ENCODE data around the gene DLGAP1. TPM values are rescaled to one million over a fixed set of nuclear protein-coding genes. Genes with fewer than 3 reads are reported as not detected.

DLGAP1 gene
- total and polyA plus RNA-seq, 4 donors = 0.06 to 1.2 (median 0.17) TPM; not detected in 1

- Histone ChIP-seq H3K4me1 (ENCODE audit: control insufficient read depth in 4 of 4, insufficient read depth in 4 of 4, low read length in 3 of 4) (no peaks in the 10 kb centered on the region), H3K36me3 (ENCODE audit: control insufficient read depth in 4 of 4, insufficient read depth in 3 of 4, low read depth in 1 of 4, low read length in 3 of 4) (no peaks in the 10 kb centered on the region), H3K9ac (ENCODE audit: low read depth in 1 of 2, low read length in 2 of 2) (no peak overlapping the region), H3K27me3 (ENCODE audit: control insufficient read depth in 4 of 4, insufficient read depth in 4 of 4, low read length in 3 of 4) (no peaks in the 10 kb centered on the region), H3K4me3 (ENCODE audit: low read depth in 1 of 3, low read length in 3 of 3) (no peak overlapping the region), H3K27ac (ENCODE audit: low read depth in 1 of 2, low read length in 2 of 2) (no peak overlapping the region), H3K9me3 (ENCODE audit: control insufficient read depth in 4 of 4, low read length in 3 of 4) (no peaks in the 10 kb centered on the region)
- no peak for DNase-seq (ENCODE audit: low spot score)
- TF ChIP-seq GABPA (IDR thresholded peaks at IDR 0.05 in 1 of 2, conservative IDR thresholded peaks at IDR 0.05 in 1 of 2) (no peak), YY1 (IDR thresholded peaks at IDR 0.05) (no peak), ZBTB33 (IDR thresholded peaks at IDR 0.05) (no peak), RAD21 (IDR thresholded peaks at IDR 0.05) (no peak), NR2F2 (IDR thresholded peaks at IDR 0.05) (no peak), HNF4A (conservative IDR thresholded peaks at IDR 0.05) (no peak), REST (IDR thresholded peaks at IDR 0.05) (no peak), EGR1 (IDR thresholded peaks at IDR 0.05; ENCODE audit: low read depth in 2 of 2) (no peak), RXRA (IDR thresholded peaks at IDR 0.05) (no peak), HNF4G (IDR thresholded peaks at IDR 0.05) (no peak), JUND (IDR thresholded peaks at IDR 0.05) (no peak)
- TF ChIP-seq, protein P1, sequence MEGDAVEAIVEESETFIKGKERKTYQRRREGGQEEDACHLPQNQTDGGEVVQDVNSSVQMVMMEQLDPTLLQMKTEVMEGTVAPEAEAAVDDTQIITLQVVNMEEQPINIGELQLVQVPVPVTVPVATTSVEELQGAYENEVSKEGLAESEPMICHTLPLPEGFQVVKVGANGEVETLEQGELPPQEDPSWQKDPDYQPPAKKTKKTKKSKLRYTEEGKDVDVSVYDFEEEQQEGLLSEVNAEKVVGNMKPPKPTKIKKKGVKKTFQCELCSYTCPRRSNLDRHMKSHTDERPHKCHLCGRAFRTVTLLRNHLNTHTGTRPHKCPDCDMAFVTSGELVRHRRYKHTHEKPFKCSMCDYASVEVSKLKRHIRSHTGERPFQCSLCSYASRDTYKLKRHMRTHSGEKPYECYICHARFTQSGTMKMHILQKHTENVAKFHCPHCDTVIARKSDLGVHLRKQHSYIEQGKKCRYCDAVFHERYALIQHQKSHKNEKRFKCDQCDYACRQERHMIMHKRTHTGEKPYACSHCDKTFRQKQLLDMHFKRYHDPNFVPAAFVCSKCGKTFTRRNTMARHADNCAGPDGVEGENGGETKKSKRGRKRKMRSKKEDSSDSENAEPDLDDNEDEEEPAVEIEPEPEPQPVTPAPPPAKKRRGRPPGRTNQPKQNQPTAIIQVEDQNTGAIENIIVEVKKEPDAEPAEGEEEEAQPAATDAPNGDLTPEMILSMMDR (IDR thresholded peaks at IDR 0.05; ENCODE audit: low read depth, low read length, missing input control) = no peak
- 94% methylated on average over 4 of the region's 4 CpGs for WGBS
Observed at GRCh38 chr18:3578621-3579020, 876.5 kb downstream of the DLGAP1 start.

DNA sequence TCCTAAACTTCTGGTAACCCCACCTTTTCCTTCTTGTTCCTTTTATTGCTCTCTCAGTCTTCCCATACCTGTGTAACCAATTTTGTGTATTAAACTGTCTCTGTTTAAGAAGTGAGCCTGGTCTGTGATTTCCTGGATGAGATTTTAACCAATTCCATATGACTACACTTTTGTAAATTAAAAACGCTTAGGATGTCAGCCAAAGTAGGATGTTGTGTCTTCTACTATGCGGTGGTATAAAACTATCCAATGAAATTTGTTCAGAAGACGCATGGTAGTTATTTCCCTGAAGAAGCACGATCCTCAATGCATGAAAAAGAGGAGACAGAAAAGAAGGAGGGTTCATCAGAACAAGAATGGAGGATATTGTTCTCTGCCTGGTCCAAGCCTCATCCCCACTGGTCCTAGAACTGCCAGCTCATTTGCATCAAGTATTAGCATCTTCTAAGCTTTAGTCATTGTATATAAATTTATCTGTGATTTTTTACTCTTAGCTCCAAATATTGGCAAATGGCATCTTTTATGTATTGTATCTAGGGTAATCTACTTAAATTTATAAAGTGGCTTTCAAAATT, 877.7 kb downstream of the DLGAP1 start:
- no peak overlapping the region for H3K27ac ChIP-seq (ENCODE audit: low read depth in 1 of 2, low read length in 2 of 2)
- H3K4me3 ChIP-seq (ENCODE audit: low read depth in 1 of 3, low read length in 3 of 3) = no peak overlapping the region
- no peak overlapping the region for H3K9ac ChIP-seq (ENCODE audit: low read depth in 1 of 2, low read length in 2 of 2)
- WGBS = 97% methylated on average over 4 of the region's 4 CpGs
- no peaks in the 10 kb centered on the region for H3K36me3 ChIP-seq (ENCODE audit: control insufficient read depth in 4 of 4, insufficient read depth in 3 of 4, low read depth in 1 of 4, low read length in 3 of 4)
- H3K4me1 ChIP-seq (ENCODE audit: control insufficient read depth in 4 of 4, insufficient read depth in 4 of 4, low read length in 3 of 4) = no peaks in the 10 kb centered on the region
- no peak for DNase-seq (ENCODE audit: low spot score)
- H3K9me3 ChIP-seq (ENCODE audit: control insufficient read depth in 4 of 4, low read length in 3 of 4) = no peaks in the 10 kb centered on the region
- no peaks in the 10 kb centered on the region for H3K27me3 ChIP-seq (ENCODE audit: control insufficient read depth in 4 of 4, insufficient read depth in 4 of 4, low read length in 3 of 4)
- TF ChIP-seq REST (IDR thresholded peaks at IDR 0.05) (no peak), TAF1 (conservative IDR thresholded peaks at IDR 0.05) (no peak), HNF4A (conservative IDR thresholded peaks at IDR 0.05) (no peak), ATF3 (IDR thresholded peaks at IDR 0.05) (no peak), SP1 (IDR thresholded peaks at IDR 0.05) (no peak), ZBTB33 (IDR thresholded peaks at IDR 0.05) (no peak), YY1 (IDR thresholded peaks at IDR 0.05) (no peak), EGR1 (IDR thresholded peaks at IDR 0.05; ENCODE audit: low read depth in 2 of 2) (no peak), FOXA1 (IDR thresholded peaks at IDR 0.05) (no peak), NR2F2 (IDR thresholded peaks at IDR 0.05) (no peak), FOXA2 (IDR thresholded peaks at IDR 0.05) (no peak), RXRA (IDR thresholded peaks at IDR 0.05) (no peak)
- TF ChIP-seq, protein P2, sequence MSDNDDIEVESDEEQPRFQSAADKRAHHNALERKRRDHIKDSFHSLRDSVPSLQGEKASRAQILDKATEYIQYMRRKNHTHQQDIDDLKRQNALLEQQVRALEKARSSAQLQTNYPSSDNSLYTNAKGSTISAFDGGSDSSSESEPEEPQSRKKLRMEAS (IDR thresholded peaks at IDR 0.05) = no peak

Measured in liver (tissue), 9 donors.